ENCODE data around the gene PREX1.

- TF ChIP-seq CTCF (IDR thresholded peaks at IDR 0.05; ENCODE audit: extremely low read depth in 1 of 2, insufficient read depth in 1 of 2, low read depth in 1 of 2, low read length in 2 of 2) (no peak), MAX (IDR thresholded peaks at IDR 0.05; ENCODE audit: insufficient read depth, insufficient read length) (no peak)
These were observed 209.7 kb downstream of the PREX1 start for GRCh38 chr20:48618052-48618451.
